OCI-LY3 (cell line): Measurements from ENCODE around the gene TENT5C.

Experiments used
- H2AFZ ChIP-seq: fragments of 200-600, 300-600 bp; shearing (Covaris generic); 2 replicates; pipeline ENCODE4 v1.6.0; 2014; ENCODE audit warnings: antibody characterized with exemption, low read depth, low read length
- H3K27ac ChIP-seq: fragments of 200-600, 300-600 bp; sonication (generic); 2 replicates; pipeline ENCODE4 v1.5.1; 2014; ENCODE audit warnings: mild to moderate bottlenecking, low read length, moderate library complexity, mixed read lengths
- H3K27me3 ChIP-seq: fragments of 200-600, 300-600 bp; sonication (generic); 2 replicates; pipeline ENCODE4 v1.6.1; 2014; ENCODE audit warnings: low read depth, low read length, mixed read lengths
- H3K36me3 ChIP-seq: fragments of 200-600, 300-600 bp; sonication (generic); replicated peaks from 2 replicates; pipeline ENCODE3; 2014; ENCODE audit warnings: low read depth, low read length, mixed read lengths
- H3K4me1 ChIP-seq: fragments of 300-600, 200-600 bp; sonication (generic); 2 replicates; pipeline ENCODE4 v1.6.1; 2014; ENCODE audit warnings: low read length, mixed read lengths
- H3K4me2 ChIP-seq: fragments of 200-600, 300-600 bp; sonication (generic); 2 replicates; pipeline ENCODE4 v1.6.1; 2014; ENCODE audit warnings: low read length, mixed read lengths
- H3K4me3 ChIP-seq: fragments of 300-600, 200-600 bp; sonication (generic); 2 replicates; pipeline ENCODE4 v1.5.1; 2014; ENCODE audit warnings: antibody characterized with exemption, mild to moderate bottlenecking, low read length, moderate library complexity
- H3K79me2 ChIP-seq: fragments of 300-600, 200-600 bp; shearing (Covaris generic); 2 replicates; pipeline ENCODE4 v1.6.1; 2014; ENCODE audit warnings: mild to moderate bottlenecking, low read length, mixed read lengths
- H3K9ac ChIP-seq: fragments of 300-600, 200-600 bp; shearing (Covaris generic); 2 replicates; pipeline ENCODE4 v1.6.0; 2014; ENCODE audit warnings: mild to moderate bottlenecking, low read length, moderate library complexity
- H3K9me3 ChIP-seq: fragments of 200-600, 300-600 bp; shearing (Covaris generic); 2 replicates; pipeline ENCODE4 v1.6.1; 2014; ENCODE audit warnings: low read length, mixed read lengths; ENCODE audit not compliant: insufficient read depth
- H4K20me1 ChIP-seq: fragments of 200-600, 300-600 bp; sonication (generic); 2 replicates; pipeline ENCODE4 v1.6.1; 2016; ENCODE audit warnings: low read length, mixed read lengths; ENCODE audit not compliant: insufficient read depth
- CTCF ChIP-seq: fragments of 200-600, 300-600 bp; sonication (generic); IDR thresholded peaks from 2 replicates; pipeline ENCODE4 v1.5.1; 2014; ENCODE audit warnings: antibody characterized with exemption, low read length, low read depth
- EZH2phosphoT487 ChIP-seq: fragments of 200-600 bp; shearing (Covaris generic); IDR thresholded peaks from 2 replicates; pipeline ENCODE4 v1.6.1; 2018; ENCODE audit warnings: antibody characterized with exemption, mixed run types, low read depth

Gene TENT5C

GRCh38 chr1:117559139-117559538 is 46.7 kb upstream of the TENT5C start:
- Histone ChIP-seq H3K79me2 (no peaks in the 10 kb centered on the region), H3K27ac (no peak overlapping the region), H3K4me2 (no peak overlapping the region), H3K27me3 (no peaks in the 10 kb centered on the region), H3K9ac (no peak overlapping the region), H2AFZ (no peak overlapping the region), H3K9me3 (no peaks in the 10 kb centered on the region), H4K20me1 (no peaks in the 10 kb centered on the region), H3K4me3 (no peak overlapping the region), H3K36me3 (no peaks in the 10 kb centered on the region), H3K4me1 (peaks cover 5% of the 10 kb centered on the region; the same call in 1 of the 2 replicates)
- TF ChIP-seq EZH2phosphoT487 = no peak
- TF ChIP-seq CTCF = no peak

GRCh38 chr1:117559985-117560384 is 45.9 kb upstream of the TENT5C start:
- Histone ChIP-seq H3K4me3 (no peak overlapping the region), H3K9me3 (no peaks in the 10 kb centered on the region), H3K36me3 (no peaks in the 10 kb centered on the region), H3K27ac (no peak overlapping the region), H3K9ac (no peak overlapping the region), H3K4me2 (no peak overlapping the region), H3K79me2 (no peaks in the 10 kb centered on the region), H3K27me3 (no peaks in the 10 kb centered on the region), H4K20me1 (no peaks in the 10 kb centered on the region), H3K4me1 (peaks cover 5% of the 10 kb centered on the region; the same call in 1 of the 2 replicates), H2AFZ (no peak overlapping the region)
- TF ChIP-seq CTCF (no peak), EZH2phosphoT487 (no peak)

- TF ChIP-seq CTCF (no peak), EZH2phosphoT487 (no peak)
- Histone ChIP-seq H3K4me3 (no peak overlapping the region), H3K27me3 (no peaks in the 10 kb centered on the region), H3K27ac (no peak overlapping the region), H4K20me1 (no peaks in the 10 kb centered on the region), H3K36me3 (no peaks in the 10 kb centered on the region), H3K4me1 (peaks cover 5% of the 10 kb centered on the region; the same call in 1 of the 2 replicates), H3K9me3 (no peaks in the 10 kb centered on the region), H2AFZ (no peak overlapping the region), H3K9ac (no peak overlapping the region), H3K4me2 (no peak overlapping the region), H3K79me2 (no peaks in the 10 kb centered on the region)
Observed at GRCh38 chr1:117561071-117561470, 44.8 kb upstream of the TENT5C start.

GRCh38 chr1:117561551-117561950 is 44.3 kb upstream of the TENT5C start:
- Histone ChIP-seq H3K4me1 (peaks cover under 1% of the 10 kb centered on the region; the same call in 1 of the 2 replicates), H3K79me2 (no peaks in the 10 kb centered on the region), H3K4me3 (no peak overlapping the region), H3K9me3 (no peaks in the 10 kb centered on the region), H3K27me3 (no peaks in the 10 kb centered on the region), H2AFZ (no peak overlapping the region), H3K27ac (no peak overlapping the region), H4K20me1 (no peaks in the 10 kb centered on the region), H3K4me2 (no peak overlapping the region), H3K9ac (no peak overlapping the region), H3K36me3 (no peaks in the 10 kb centered on the region)
- TF ChIP-seq EZH2phosphoT487 (no peak), CTCF (no peak)
